ELF-1 (cell line): ENCODE measurements around the gene HDAC4.

Experiments used
- DNase-seq: peaks from one replicate; pipeline ENCODE4 v3.0.0-alpha.2; 2016; ENCODE audit warnings: low read depth, low spot score

The HDAC4 gene

GRCh38 chr2:239204136-239204875, 196.5 kb downstream of the HDAC4 start:
- no peak for DNase-seq

- DNase-seq, result no peak
These were observed 197.2 kb downstream of the HDAC4 start for GRCh38 chr2:239203443-239204135.

- DNase-seq, result no peak
These were observed 198.0 kb downstream of the HDAC4 start for GRCh38 chr2:239202836-239203235.

- no peak for DNase-seq
These were observed 198.5 kb downstream of the HDAC4 start for GRCh38 chr2:239202343-239202742.

GRCh38 chr2:239201884-239202283, 198.9 kb downstream of the HDAC4 start:
- DNase-seq, result no peak

- no peak for DNase-seq
These were observed 199.3 kb downstream of the HDAC4 start for GRCh38 chr2:239201531-239201876.

- no peak for DNase-seq
These were observed 199.9 kb downstream of the HDAC4 start for GRCh38 chr2:239200646-239201530.

GRCh38 chr2:239199041-239199768, 201.6 kb downstream of the HDAC4 start:
- DNase-seq, result no peak

GRCh38 chr2:239198221-239198620, 202.6 kb downstream of the HDAC4 start:
- no peak for DNase-seq

GRCh38 chr2:239197146-239197545, 203.7 kb downstream of the HDAC4 start:
- no peak for DNase-seq

- no peak for DNase-seq
These were observed 204.3 kb downstream of the HDAC4 start for GRCh38 chr2:239196474-239197021.

GRCh38 chr2:239195992-239196391, 204.8 kb downstream of the HDAC4 start:
- no peak for DNase-seq

- no peak for DNase-seq
These were observed 205.4 kb downstream of the HDAC4 start for GRCh38 chr2:239195318-239195871.

- no peak for DNase-seq
These were observed 206.0 kb downstream of the HDAC4 start for GRCh38 chr2:239194731-239195317.

- no peak for DNase-seq
These were observed 206.7 kb downstream of the HDAC4 start for GRCh38 chr2:239193925-239194677.

- no peak for DNase-seq
These were observed 207.4 kb downstream of the HDAC4 start for GRCh38 chr2:239193401-239193811.

- no peak for DNase-seq
These were observed 207.8 kb downstream of the HDAC4 start for GRCh38 chr2:239192975-239193374.

- no peak for DNase-seq
These were observed 208.4 kb downstream of the HDAC4 start for GRCh38 chr2:239192456-239192855.

GRCh38 chr2:239190921-239191885, 209.6 kb downstream of the HDAC4 start:
- DNase-seq, result no peak
